CD4-positive, alpha-beta T cell (primary cell): ENCODE measurements around the gene HADHA. TPM values are rescaled to one million over a fixed set of nuclear protein-coding genes. Genes with fewer than 3 reads are reported as not detected.
A peak's percentile ranks its signal among the peaks of the same experiment; 100 is the strongest.

Source experiments
- ATAC-seq: fragments of 200-7000 bp; cut with Tn5 transposase; one replicate; pipeline ENCODE4 v1.10.0; 2022; ENCODE audit warnings: mild to moderate bottlenecking; ENCODE audit not compliant: poor library complexity
- CTCF ChIA-PET: fragments of 350-600 bp; sonication (Branson Sonifier 250); formaldehyde crosslinking; loops from one replicate; lab custom pipeline; 2021; ENCODE audit warnings: antibody characterized with exemption, inconsistent platforms; lab: Charles Lee
- POLR2A ChIA-PET: fragments of 350-600 bp; sonication (Branson Sonifier 250); formaldehyde crosslinking; loops from one replicate; lab custom pipeline; 2021; ENCODE audit warnings: antibody characterized with exemption, inconsistent platforms; lab: Charles Lee
- DNase-seq, 14 experiments: peaks; one replicate each; pipeline ENCODE4 v3.0.0-alpha.2; 2013 to 2020; ENCODE audit warnings: mixed read lengths in 2 of 14
- H3K27ac ChIP-seq, 2 donors: one replicate each; pipeline versions ENCODE4 v1.5.1 to v1.7.0; 2013; ENCODE audit warnings: low read length in 2 of 2, low read depth in 1 of 2, mild to moderate bottlenecking in 1 of 2
- H3K27me3 ChIP-seq, 2 experiments: 1 replicate in 1 of 2; 2 replicates in 1 of 2; pipeline versions ENCODE4 v1.6.1 to v1.7.0; 2013; ENCODE audit warnings: low read length in 2 of 2, control low read depth in 1 of 2, mild to moderate bottlenecking in 1 of 2, moderate library complexity in 1 of 2; ENCODE audit not compliant: insufficient read depth in 2 of 2, control insufficient read depth in 1 of 2
- H3K36me3 ChIP-seq: one replicate; pipeline ENCODE4 v1.6.1; 2013; ENCODE audit warnings: low read length, control low read depth; ENCODE audit not compliant: insufficient read depth
- H3K4me1 ChIP-seq: one replicate; pipeline ENCODE4 v1.6.1; 2013; ENCODE audit warnings: low read length, control low read depth; ENCODE audit not compliant: insufficient read depth
- H3K4me3 ChIP-seq: one replicate; pipeline ENCODE4 v1.5.1; 2013; ENCODE audit warnings: mild to moderate bottlenecking, low read length, moderate library complexity
- H3K9me3 ChIP-seq, 2 experiments: 1 replicate in 1 of 2; 2 replicates in 1 of 2; pipeline versions ENCODE4 v1.6.1 to v1.7.0; 2013; ENCODE audit warnings: low read length in 2 of 2, mild to moderate bottlenecking in 2 of 2, control low read depth in 1 of 2, moderate library complexity in 1 of 2; ENCODE audit not compliant: control insufficient read depth in 1 of 2, insufficient read depth in 1 of 2
- H3K27ac Mint-ChIP-seq: one replicate; pipeline ENCODE4 v1.8.0; 2020; ENCODE audit warnings: mixed read lengths
- H3K27me3 Mint-ChIP-seq: one replicate; pipeline ENCODE4 v1.8.0; 2021; ENCODE audit warnings: mixed read lengths
- H3K36me3 Mint-ChIP-seq: one replicate; pipeline ENCODE4 v1.8.0; 2021; ENCODE audit warnings: low read depth, mixed read lengths
- H3K4me1 Mint-ChIP-seq: one replicate; pipeline ENCODE4 v1.8.0; 2021; ENCODE audit warnings: low read depth, mixed read lengths
- H3K4me3 Mint-ChIP-seq: one replicate; pipeline ENCODE4 v1.8.0; 2020; ENCODE audit warnings: mild to moderate bottlenecking, mixed read lengths
- H3K9me3 Mint-ChIP-seq: one replicate; pipeline ENCODE4 v1.8.0; 2020; ENCODE audit warnings: mixed read lengths
- CTCF ChIP-seq: fragments of 200-600 bp; IDR thresholded peaks from one replicate; pipeline ENCODE4 v1.8.0; 2022; ENCODE audit warnings: antibody characterized with exemption, mild to moderate bottlenecking
- intact Hi-C, 2 experiments: fragments of 100-400 bp; cut with DNase I in 1 of 2; cut with micrococcal nuclease in 1 of 2; formaldehyde crosslinking; loops; one replicate each; pipeline versions ENCODE4 v1.15.1 to v1.9.0; 2023 to 2025; cut with DNase I, micrococcal nuclease
- total RNA-seq, 174 experiments: library from RNA in 2 of 174; stranded (reverse) in 2 of 174; gene quantifications; one replicate each; pipeline ENCODE4 v1.2.3 and lab custom pipeline; 2021 to 2026

HADHA gene
- total RNA-seq, 2 experiments from 2014 or later, result 72.4 to 73.7 TPM

- Histone ChIP-seq H3K27me3 (no peaks in the 10 kb centered on the region), H3K9me3 (no peaks in the 10 kb centered on the region), H3K27ac (no peak overlapping the region), H3K36me3 (peaks cover 43% of the 10 kb centered on the region), H3K4me3 (no peak overlapping the region), H3K4me1 (no peaks in the 10 kb centered on the region)
- no peak for TF ChIP-seq CTCF
- Mint-ChIP-seq H3K4me3 (no peak overlapping the region), H3K4me1 (no peaks in the 10 kb centered on the region), H3K36me3 (peaks cover 64% of the 10 kb centered on the region), H3K27me3 (no peaks in the 10 kb centered on the region), H3K27ac (no peak overlapping the region), H3K9me3 (no peaks in the 10 kb centered on the region)
- peak in 2 of 14 experiments; percentile 39 to 41 for DNase-seq
- ATAC-seq, result no peak
- CTCF ChIA-PET, result no interaction called here
- POLR2A ChIA-PET, result interaction anchor here (1.7 kb wide), 1 partner anchor 10 kb away, joined by 4 read pairs; no protein-coding TSS in a partner anchor
- intact Hi-C loops, result no loop called here
Observed at GRCh38 chr2:26274058-26274613, 29.7 kb upstream of the HADHA start.

GRCh38 chr2:26273501-26273900 lies 29.1 kb upstream of the HADHA start:
- ChIA-PET CTCF (no interaction called here), POLR2A (no interaction called here)
- H3K27me3 ChIP-seq, result no peaks in the 10 kb centered on the region
- no peak for TF ChIP-seq CTCF
- Mint-ChIP-seq H3K36me3 (peaks cover 57% of the 10 kb centered on the region), H3K4me1 (no peaks in the 10 kb centered on the region), H3K27me3 (no peaks in the 10 kb centered on the region), H3K4me3 (no peak overlapping the region), H3K9me3 (no peaks in the 10 kb centered on the region), H3K27ac (no peak overlapping the region)
- no peak overlapping the region for H3K27ac ChIP-seq
- H3K4me1 ChIP-seq, result no peaks in the 10 kb centered on the region
- no peak for DNase-seq
- ATAC-seq, result no peak
- H3K36me3 ChIP-seq, result peaks cover 37% of the 10 kb centered on the region
- no peak overlapping the region for H3K4me3 ChIP-seq
- intact Hi-C loops, result no loop called here
- H3K9me3 ChIP-seq, result no peaks in the 10 kb centered on the region

GRCh38 chr2:26270373-26270772 lies 25.9 kb upstream of the HADHA start:
- ATAC-seq (no peak), DNase-seq (no peak)
- no peak for TF ChIP-seq CTCF
- H3K9me3 ChIP-seq, result no peaks in the 10 kb centered on the region
- no peaks in the 10 kb centered on the region for H3K27me3 ChIP-seq
- ChIA-PET POLR2A (no interaction called here), CTCF (no interaction called here)
- peaks cover 17% of the 10 kb centered on the region for H3K36me3 ChIP-seq
- Mint-ChIP-seq H3K4me1 (no peaks in the 10 kb centered on the region), H3K4me3 (no peak overlapping the region), H3K36me3 (peaks cover 38% of the 10 kb centered on the region), H3K27me3 (no peaks in the 10 kb centered on the region), H3K9me3 (no peaks in the 10 kb centered on the region), H3K27ac (no peak overlapping the region)
- H3K4me3 ChIP-seq, result no peak overlapping the region
- no peak overlapping the region for H3K27ac ChIP-seq
- no peaks in the 10 kb centered on the region for H3K4me1 ChIP-seq
- intact Hi-C loops, result no loop called here
